SK-N-SH (cell line): ENCODE data around the gene ZSCAN21. TPM values are rescaled to one million over a fixed set of nuclear protein-coding genes. Genes with fewer than 3 reads are reported as not detected.

Source experiments
- CTCF ChIA-PET: fragments of 300-600, 350-600 bp; formaldehyde crosslinking; extraction: SDS; loops from one replicate; lab custom pipeline; 2021; lab: Yijun Ruan, JAX
- POLR2A ChIA-PET: fragments of 350-600 bp; sonication (Branson Sonifier 250); formaldehyde crosslinking; extraction: SDS; loops from one replicate; lab custom pipeline; 2020; ENCODE audit warnings: antibody characterized with exemption, inconsistent platforms; lab: Yijun Ruan, JAX
- DNase-seq: peaks from one replicate; pipeline ENCODE4 v3.0.0; 2012
- H2AFZ ChIP-seq: fragments of 200-600 bp; sonication (generic); 2 replicates; pipeline ENCODE4 v1.8.1; 2016; ENCODE audit warnings: antibody characterized with exemption, mild to moderate bottlenecking, low read depth
- H3F3A ChIP-seq: fragments of 200-600 bp; sonication (generic); replicated peaks from 2 replicates; pipeline ENCODE3; 2016; ENCODE audit warnings: antibody characterized with exemption, mild to moderate bottlenecking; ENCODE audit not compliant: insufficient read depth
- H3K27ac ChIP-seq, 2 experiments: fragments of 200-500 bp in 1 of 2; fragments of 200-600 bp in 1 of 2; sonication (Bioruptor generic) in 1 of 2; sonication (generic), shearing (Covaris generic) in 1 of 2; 2 replicates each; pipeline versions ENCODE4 v1.5.1 to v1.6.1; 2014 to 2016; ENCODE audit warnings: low read depth in 2 of 2, inconsistent platforms in 1 of 2, low read length in 1 of 2, mild to moderate bottlenecking in 1 of 2, mixed read lengths in 1 of 2
- H3K27me3 ChIP-seq: fragments of 200-600 bp; sonication (generic), shearing (Covaris generic); 2 replicates; pipeline ENCODE4 v1.6.1; 2016; ENCODE audit warnings: mixed run types; ENCODE audit not compliant: insufficient read depth
- H3K36me3 ChIP-seq, 2 experiments: fragments of 200-500 bp in 1 of 2; fragments of 200-600 bp in 1 of 2; sonication (Bioruptor generic) in 1 of 2; sonication (generic) in 1 of 2; replicated peaks in 1 of 2; 2 replicates each; pipeline versions ENCODE3 to v1.5.1; 2014 to 2016; ENCODE audit warnings: low read length in 1 of 2, mild to moderate bottlenecking in 1 of 2; ENCODE audit not compliant: insufficient read depth in 2 of 2, control insufficient read depth in 1 of 2
- H3K4me1 ChIP-seq, 2 experiments: fragments of 200-500 bp in 1 of 2; fragments of 200-600 bp in 1 of 2; sonication (Bioruptor generic) in 1 of 2; sonication (generic), shearing (Covaris generic) in 1 of 2; 2 replicates each; pipeline versions ENCODE4 v1.5.1 to v1.6.1; 2014 to 2016; ENCODE audit warnings: low read depth in 1 of 2, low read length in 1 of 2, mixed run types in 1 of 2; ENCODE audit not compliant: insufficient read depth in 2 of 2, control insufficient read depth in 1 of 2
- H3K4me2 ChIP-seq: fragments of 200-600 bp; sonication (generic), shearing (Covaris generic); 2 replicates; pipeline ENCODE4 v1.6.1; 2017; ENCODE audit warnings: mixed run types
- H3K4me3 ChIP-seq, 2 experiments: fragments of 200-500 bp in 1 of 2; fragments of 200-600 bp in 1 of 2; sonication (Bioruptor generic) in 1 of 2; sonication (generic), shearing (Covaris generic) in 1 of 2; 2 replicates each; pipeline versions ENCODE4 v1.5.1 to v1.8.1; 2014 to 2016; ENCODE audit warnings: low read depth in 2 of 2, inconsistent platforms in 1 of 2, low read length in 1 of 2, mild to moderate bottlenecking in 1 of 2, mixed read lengths in 1 of 2, moderate library complexity in 1 of 2
- H3K79me2 ChIP-seq: fragments of 200-600 bp; sonication (generic); 2 replicates; pipeline ENCODE4 v1.8.1; 2017; ENCODE audit warnings: mild to moderate bottlenecking; ENCODE audit not compliant: insufficient read depth
- H3K9ac ChIP-seq: fragments of 200-600 bp; sonication (generic); 2 replicates; pipeline ENCODE4 v1.6.1; 2017; ENCODE audit warnings: mixed run types
- H3K9me2 ChIP-seq: fragments of 200-600 bp; sonication (generic); 2 replicates; pipeline ENCODE4 v1.6.1; 2017; ENCODE audit warnings: mixed run types
- H3K9me3 ChIP-seq: fragments of 200-600 bp; sonication (generic); 2 replicates; pipeline ENCODE4 v1.6.1; 2017; ENCODE audit warnings: mixed run types, mild to moderate bottlenecking, moderate library complexity
- H4K20me1 ChIP-seq: fragments of 200-600 bp; sonication (generic); 2 replicates; pipeline ENCODE4 v1.6.1; 2017; ENCODE audit warnings: mild to moderate bottlenecking, mixed run types; ENCODE audit not compliant: insufficient read depth
- EZH2phosphoT487 ChIP-seq: fragments of 200-600 bp; sonication (generic); IDR thresholded peaks from 2 replicates; pipeline ENCODE4 v1.6.1; 2017; ENCODE audit warnings: low read depth, mixed run types, mild to moderate bottlenecking, antibody characterized with exemption, moderate library complexity, borderline replicate concordance
- FOSL2 ChIP-seq: IDR thresholded peaks from 2 replicates; pipeline ENCODE4 v1.4.0; 2012; ENCODE audit warnings: low read depth, mild to moderate bottlenecking, moderate library complexity, borderline replicate concordance
- FOXJ3 ChIP-seq: sonication (generic); formaldehyde crosslinking; IDR thresholded peaks from 2 replicates; pipeline ENCODE4 v1.5.1; 2020; ENCODE audit warnings: mild to moderate bottlenecking, missing genetic modification reagents
- GABPA ChIP-seq: IDR thresholded peaks from 2 replicates; pipeline ENCODE4 v1.4.0; 2012; ENCODE audit warnings: low read depth, mild to moderate bottlenecking
- IRF3 ChIP-seq: fragments of 150-350 bp; IDR thresholded peaks from 2 replicates; pipeline ENCODE4 v1.6.1; 2016; ENCODE audit warnings: mild to moderate bottlenecking, low read depth, low read length
- MXI1 ChIP-seq: IDR thresholded peaks from 2 replicates; pipeline ENCODE4 v1.6.1; 2012; ENCODE audit warnings: mild to moderate bottlenecking, low read depth, low read length, improper control_type of control experiment
- NFIC ChIP-seq: IDR thresholded peaks from 2 replicates; pipeline ENCODE4 v1.4.0; 2012; ENCODE audit warnings: borderline replicate concordance
- PBX3 ChIP-seq: IDR thresholded peaks from 2 replicates; pipeline ENCODE4; 2012
- POLR2AphosphoS5 ChIP-seq: IDR thresholded peaks from 2 replicates; pipeline ENCODE4 v1.6.1; 2012; ENCODE audit warnings: low read depth, low read length
- RAD21 ChIP-seq: IDR thresholded peaks from 2 replicates; pipeline ENCODE4 v1.6.1; 2012; ENCODE audit warnings: mild to moderate bottlenecking, low read length
- RCOR1 ChIP-seq: fragments of 150-350 bp; IDR thresholded peaks from 2 replicates; pipeline ENCODE4 v1.6.1; 2017; ENCODE audit warnings: antibody characterized with exemption, low read length
- RFX5 ChIP-seq: IDR thresholded peaks from 2 replicates; pipeline ENCODE4 v1.6.1; 2012; ENCODE audit warnings: mild to moderate bottlenecking, improper control_type of control experiment, low read length
- RXRA ChIP-seq: IDR thresholded peaks from 2 replicates; pipeline ENCODE4 v1.4.0; 2012; ENCODE audit warnings: low read depth, mild to moderate bottlenecking, borderline replicate concordance
- SIN3A ChIP-seq: IDR thresholded peaks from 2 replicates; pipeline ENCODE4 v1.6.1; 2012; ENCODE audit warnings: low read depth, mild to moderate bottlenecking, low read length, moderate library complexity, borderline replicate concordance
- SMC3 ChIP-seq: IDR thresholded peaks from 2 replicates; pipeline ENCODE4 v1.6.1; 2012; ENCODE audit warnings: low read depth, low read length, improper control_type of control experiment
- TEAD4 ChIP-seq: IDR thresholded peaks from 2 replicates; pipeline ENCODE4 v1.4.0; 2012; ENCODE audit warnings: mild to moderate bottlenecking, borderline replicate concordance; ENCODE audit not compliant: insufficient read depth
- WGBS: methylation state at CpG from one replicate; pipeline ENCODE4 v1.1.6; 2017; ENCODE audit warnings: low lambda C conversion rate; 5-methylcytosine and 5-hydroxymethylcytosine counted together
- polyA plus RNA-seq, 3 experiments: library from polyadenylated mRNA; depleted of rRNA; stranded (reverse); fragments of >200 nt; gene quantifications; 2 replicates each; pipeline ENCODE4 v1.2.3, GENCODE V29; 2012
- TF ChIP-seq, protein P1 (sequence below): fragments of 150-350 bp; IDR thresholded peaks from 2 replicates; pipeline ENCODE4 v1.6.1; 2017; ENCODE audit warnings: antibody characterized with exemption, low read length, low read depth, borderline replicate concordance
- TF ChIP-seq, protein P2 (sequence below): IDR thresholded peaks from 2 replicates; pipeline ENCODE4 v1.4.0; 2012; ENCODE audit warnings: low read depth, borderline replicate concordance
- TF ChIP-seq, protein P3 (sequence below): fragments of 200-600 bp; sonication (generic); IDR thresholded peaks from 2 replicates; pipeline ENCODE4 v1.6.1; 2017; ENCODE audit warnings: antibody characterized with exemption, mild to moderate bottlenecking, moderate library complexity

ZSCAN21 gene
- polyA plus RNA-seq, 1 of the 3 experiments (the other 2 are of a cell fraction) = 17.5 TPM

DNA sequence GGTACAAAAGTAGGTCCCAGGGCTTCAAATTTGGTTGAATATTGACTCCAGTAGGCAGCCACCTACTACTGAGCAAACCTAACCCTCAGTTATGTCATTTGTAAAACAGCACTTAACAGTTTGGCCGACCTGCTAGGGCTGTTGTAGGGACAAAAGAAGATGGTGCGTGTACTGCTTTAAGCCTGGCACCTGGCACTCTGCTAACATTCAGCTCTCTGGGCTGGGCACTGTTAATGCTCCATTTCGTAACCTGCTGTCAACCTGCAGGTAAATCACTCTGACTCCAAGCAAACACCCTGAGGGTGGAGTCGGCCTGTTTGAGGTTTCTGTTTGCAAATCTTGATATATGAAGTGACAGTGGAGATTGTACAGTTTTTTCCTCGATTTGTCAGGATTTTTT, 27.0 kb upstream of the ZSCAN21 start:
- no peak overlapping the region for H3K9ac ChIP-seq
- H3K9me3 ChIP-seq = no peaks in the 10 kb centered on the region
- ChIA-PET CTCF (interaction anchor here (0.8 to 1.0 kb wide), 2 partner anchors 10 to 31 kb away, joined by 3 read pairs; no protein-coding TSS in a partner anchor), POLR2A (interaction anchor here (1.5 kb wide), 1 partner anchor 15 kb away, joined by 3 read pairs; no protein-coding TSS in a partner anchor)
- TF ChIP-seq SIN3A (no peak), MXI1 (no peak), RXRA (no peak), EZH2phosphoT487 (no peak), GABPA (no peak), SMC3 (no peak), RCOR1 (no peak), PBX3 (no peak), RAD21 (no peak), POLR2AphosphoS5 (no peak), FOXJ3 (CRISPR knock-in tag) (no peak), FOSL2 (no peak), TEAD4 (no peak), NFIC (no peak), RFX5 (no peak), IRF3 (no peak)
- TF ChIP-seq, protein P1, sequence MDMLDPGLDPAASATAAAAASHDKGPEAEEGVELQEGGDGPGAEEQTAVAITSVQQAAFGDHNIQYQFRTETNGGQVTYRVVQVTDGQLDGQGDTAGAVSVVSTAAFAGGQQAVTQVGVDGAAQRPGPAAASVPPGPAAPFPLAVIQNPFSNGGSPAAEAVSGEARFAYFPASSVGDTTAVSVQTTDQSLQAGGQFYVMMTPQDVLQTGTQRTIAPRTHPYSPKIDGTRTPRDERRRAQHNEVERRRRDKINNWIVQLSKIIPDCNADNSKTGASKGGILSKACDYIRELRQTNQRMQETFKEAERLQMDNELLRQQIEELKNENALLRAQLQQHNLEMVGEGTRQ = no peak
- TF ChIP-seq, protein P2, sequence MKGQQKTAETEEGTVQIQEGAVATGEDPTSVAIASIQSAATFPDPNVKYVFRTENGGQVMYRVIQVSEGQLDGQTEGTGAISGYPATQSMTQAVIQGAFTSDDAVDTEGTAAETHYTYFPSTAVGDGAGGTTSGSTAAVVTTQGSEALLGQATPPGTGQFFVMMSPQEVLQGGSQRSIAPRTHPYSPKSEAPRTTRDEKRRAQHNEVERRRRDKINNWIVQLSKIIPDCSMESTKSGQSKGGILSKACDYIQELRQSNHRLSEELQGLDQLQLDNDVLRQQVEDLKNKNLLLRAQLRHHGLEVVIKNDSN = no peak
- TF ChIP-seq, protein P3, sequence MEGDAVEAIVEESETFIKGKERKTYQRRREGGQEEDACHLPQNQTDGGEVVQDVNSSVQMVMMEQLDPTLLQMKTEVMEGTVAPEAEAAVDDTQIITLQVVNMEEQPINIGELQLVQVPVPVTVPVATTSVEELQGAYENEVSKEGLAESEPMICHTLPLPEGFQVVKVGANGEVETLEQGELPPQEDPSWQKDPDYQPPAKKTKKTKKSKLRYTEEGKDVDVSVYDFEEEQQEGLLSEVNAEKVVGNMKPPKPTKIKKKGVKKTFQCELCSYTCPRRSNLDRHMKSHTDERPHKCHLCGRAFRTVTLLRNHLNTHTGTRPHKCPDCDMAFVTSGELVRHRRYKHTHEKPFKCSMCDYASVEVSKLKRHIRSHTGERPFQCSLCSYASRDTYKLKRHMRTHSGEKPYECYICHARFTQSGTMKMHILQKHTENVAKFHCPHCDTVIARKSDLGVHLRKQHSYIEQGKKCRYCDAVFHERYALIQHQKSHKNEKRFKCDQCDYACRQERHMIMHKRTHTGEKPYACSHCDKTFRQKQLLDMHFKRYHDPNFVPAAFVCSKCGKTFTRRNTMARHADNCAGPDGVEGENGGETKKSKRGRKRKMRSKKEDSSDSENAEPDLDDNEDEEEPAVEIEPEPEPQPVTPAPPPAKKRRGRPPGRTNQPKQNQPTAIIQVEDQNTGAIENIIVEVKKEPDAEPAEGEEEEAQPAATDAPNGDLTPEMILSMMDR = no peak
- no peak overlapping the region for H2AFZ ChIP-seq
- DNase-seq = no peak
- H3K4me3 ChIP-seq = no peak overlapping the region
- peaks cover 0 to 3% of the 10 kb centered on the region in 2 experiments; a peak in 1 of 4 replicates for H3K4me1 ChIP-seq
- no peaks in the 10 kb centered on the region for H3K27me3 ChIP-seq
- WGBS = 85% methylated on average over 5 of the region's 5 CpGs
- H3K79me2 ChIP-seq = peaks cover 85% of the 10 kb centered on the region
- peaks cover 57% of the 10 kb centered on the region for H4K20me1 ChIP-seq
- H3K9me2 ChIP-seq = no peaks in the 10 kb centered on the region
- no peak overlapping the region for H3K27ac ChIP-seq
- H3F3A ChIP-seq = peaks cover 7% of the 10 kb centered on the region
- peaks cover 38 to 69% of the 10 kb centered on the region in 2 experiments for H3K36me3 ChIP-seq
- H3K4me2 ChIP-seq = no peak overlapping the region
